HG03064 (cell line): Measurements from ENCODE around the gene C2CD4C.
"Not testable (repeated sequence)": the region's sequence is repeated elsewhere in the genome, so short reads cannot be mapped to it uniquely, and the experiment has no call there.

Experiments
- ATAC-seq: cut with Tn5 transposase; IDR thresholded peaks from one replicate; pipeline ENCODE4 v1.9.1; 2021; ENCODE audit warnings: low read depth; ENCODE audit not compliant: unreplicated experiment

The C2CD4C gene

DNA sequence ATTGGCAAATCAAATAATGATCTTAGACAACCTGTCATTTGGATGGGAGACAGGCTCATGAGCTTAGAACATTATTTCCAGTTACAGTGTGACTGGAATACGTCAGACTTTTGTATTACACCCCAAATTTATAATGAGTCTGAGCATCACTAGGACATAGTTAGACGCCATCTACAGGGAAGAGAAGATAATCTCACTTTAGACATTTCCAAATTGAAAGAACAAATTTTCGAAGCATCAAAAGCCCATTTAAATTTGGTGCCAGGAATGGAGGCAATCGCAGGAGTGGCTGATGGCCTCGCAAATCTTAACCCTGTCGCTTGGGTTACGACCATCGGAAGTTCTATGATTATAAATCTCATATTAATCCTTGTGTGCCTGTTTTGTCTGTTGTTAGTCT is 22.8 kb downstream of the C2CD4C start:
- not testable (repeated sequence) for ATAC-seq

DNA sequence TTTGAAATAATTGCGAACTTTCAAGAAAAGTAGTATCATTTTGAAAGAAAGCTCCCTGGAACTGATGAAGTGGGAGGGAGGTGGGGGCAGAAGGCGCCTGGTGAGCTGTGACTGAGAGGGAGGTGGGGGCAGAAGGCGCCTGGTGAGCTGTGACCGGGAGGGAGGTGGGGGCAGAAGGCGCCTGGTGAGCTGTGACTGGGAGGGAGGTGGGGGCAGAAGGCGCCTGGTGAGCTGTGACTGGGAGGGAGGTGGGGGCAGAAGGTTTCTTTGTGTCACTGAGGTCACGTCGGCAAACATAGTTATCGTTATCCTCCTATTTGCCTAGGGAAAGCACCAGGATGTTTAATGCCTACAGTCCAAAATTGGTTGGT is 24.2 kb downstream of the C2CD4C start:
- no peak for ATAC-seq

DNA sequence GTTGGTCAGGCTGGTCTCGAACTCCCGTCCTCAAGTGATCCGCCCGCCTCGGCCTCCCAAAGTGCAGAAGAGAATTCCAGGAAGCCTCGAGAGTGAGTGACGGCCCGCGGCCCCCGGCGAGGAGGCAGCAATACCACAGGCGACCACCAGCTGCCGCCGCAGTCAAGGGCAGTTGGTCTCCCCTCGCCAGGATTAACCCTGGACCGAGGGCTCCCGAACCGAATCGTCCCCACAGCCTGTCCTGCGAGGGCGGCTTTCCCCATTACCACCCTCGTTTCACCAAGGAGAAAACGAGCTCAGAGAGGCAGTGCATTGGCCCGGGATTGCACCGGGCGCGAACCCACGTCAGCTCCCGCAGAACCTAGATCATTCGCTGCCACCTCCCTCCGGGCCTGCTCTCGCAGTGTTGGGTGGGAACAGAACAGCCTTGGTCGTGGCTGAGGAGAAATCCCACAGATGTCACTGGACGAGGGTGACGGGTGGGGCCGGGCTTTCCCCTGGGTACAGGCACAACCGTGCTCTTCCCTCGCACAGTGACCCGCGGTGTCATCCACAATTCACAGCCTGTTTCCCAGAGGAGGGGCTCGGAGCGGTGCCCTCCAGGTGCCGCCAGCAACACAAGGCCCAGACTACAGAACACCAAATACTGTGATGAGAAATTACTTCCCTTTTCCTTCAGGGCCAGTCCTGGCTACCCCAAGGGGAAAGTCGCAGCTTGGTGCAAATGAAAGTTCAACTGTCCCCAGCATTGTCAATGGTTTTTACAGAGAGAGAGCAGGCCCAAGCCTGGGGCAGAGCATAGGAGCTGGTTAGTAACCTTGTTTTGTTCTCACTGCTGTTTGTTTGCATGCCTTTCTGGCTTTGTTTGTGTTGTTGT is 24.8 kb downstream of the C2CD4C start:
- no peak for ATAC-seq

DNA sequence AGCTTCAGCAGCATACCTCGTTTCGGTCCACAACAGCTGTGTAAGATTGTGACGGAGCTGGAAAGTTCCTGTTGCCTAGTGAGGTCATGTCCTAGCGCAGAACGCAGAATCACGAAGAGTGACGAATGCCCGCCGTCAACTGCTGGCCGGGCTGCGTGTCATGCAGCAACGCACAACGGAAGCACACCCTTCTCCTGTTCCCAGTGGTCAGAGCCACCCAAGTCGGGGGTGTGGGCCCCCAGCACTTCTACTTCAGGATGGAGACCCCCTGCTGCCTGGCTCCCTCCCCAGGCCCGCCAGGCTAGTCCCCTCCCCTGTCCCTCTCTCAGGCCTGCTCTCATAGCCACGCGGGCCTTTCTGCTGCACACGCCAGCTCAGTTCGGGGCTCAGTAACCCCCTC is 25.9 kb downstream of the C2CD4C start:
- ATAC-seq, result no peak

DNA sequence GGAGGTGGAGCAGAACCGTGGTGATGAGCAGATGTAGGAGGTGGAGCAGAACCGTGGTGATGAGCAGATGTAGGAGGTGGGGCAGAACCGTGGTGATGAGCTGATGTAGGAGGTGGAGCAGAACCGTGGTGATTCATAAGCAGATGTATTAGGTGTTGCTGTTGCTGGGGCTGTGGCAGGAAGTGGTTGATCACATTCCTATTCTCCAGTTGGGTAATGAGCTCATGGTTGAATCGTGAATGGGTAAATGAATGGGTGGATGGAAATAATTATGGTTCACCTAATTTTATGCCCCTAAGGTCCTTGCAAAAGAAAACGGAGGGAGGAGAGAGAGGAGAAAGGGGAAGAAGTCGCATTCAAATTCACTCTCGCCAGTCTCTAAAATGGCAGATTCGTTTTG is 26.4 kb downstream of the C2CD4C start:
- not testable (repeated sequence) for ATAC-seq

DNA sequence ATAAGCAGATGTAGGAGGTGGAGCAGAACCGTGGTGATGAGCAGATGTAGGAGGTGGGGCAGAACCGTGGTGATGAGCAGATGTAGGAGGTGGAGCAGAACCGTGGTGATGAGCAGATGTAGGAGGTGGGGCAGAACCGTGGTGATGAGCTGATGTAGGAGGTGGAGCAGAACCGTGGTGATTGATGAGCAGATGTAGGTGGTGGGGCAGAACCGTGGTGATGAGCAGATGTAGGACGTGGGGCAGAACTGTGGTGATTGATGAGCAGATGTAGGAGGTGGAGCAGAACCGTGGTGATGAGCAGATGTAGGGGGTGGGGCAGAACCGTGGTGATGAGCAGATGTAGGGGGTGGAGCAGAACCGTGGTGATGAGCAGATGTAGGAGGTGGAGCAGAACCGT is 27.0 kb downstream of the C2CD4C start:
- ATAC-seq, result not testable (repeated sequence)

DNA sequence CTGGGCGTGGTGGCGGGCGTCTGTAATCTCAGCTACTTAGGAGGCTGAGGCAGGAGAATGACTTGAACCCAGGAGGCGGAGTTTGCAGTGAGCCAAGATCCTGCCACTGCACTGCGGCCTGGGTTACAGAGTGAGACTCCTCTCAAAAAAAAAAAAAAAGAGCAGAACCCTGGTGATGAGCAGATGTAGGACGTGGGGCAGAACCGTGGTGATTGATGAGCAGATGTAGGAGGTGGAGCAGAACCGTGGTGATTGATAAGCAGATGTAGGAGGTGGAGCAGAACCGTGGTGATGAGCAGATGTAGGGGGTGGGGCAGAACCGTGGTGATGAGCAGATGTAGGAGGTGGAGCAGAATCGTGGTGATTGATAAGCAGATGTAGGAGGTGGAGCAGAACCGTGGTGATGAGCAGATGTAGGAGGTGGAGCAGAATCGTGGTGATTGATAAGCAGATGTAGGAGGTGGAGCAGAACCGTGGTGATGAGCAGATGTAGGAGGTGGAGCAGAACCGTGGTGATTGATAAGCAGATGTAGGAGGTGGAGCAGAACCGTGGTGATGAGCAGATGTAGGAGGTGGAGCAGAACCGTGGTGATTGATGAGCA is 28.2 kb downstream of the C2CD4C start:
- not testable (repeated sequence) for ATAC-seq

DNA sequence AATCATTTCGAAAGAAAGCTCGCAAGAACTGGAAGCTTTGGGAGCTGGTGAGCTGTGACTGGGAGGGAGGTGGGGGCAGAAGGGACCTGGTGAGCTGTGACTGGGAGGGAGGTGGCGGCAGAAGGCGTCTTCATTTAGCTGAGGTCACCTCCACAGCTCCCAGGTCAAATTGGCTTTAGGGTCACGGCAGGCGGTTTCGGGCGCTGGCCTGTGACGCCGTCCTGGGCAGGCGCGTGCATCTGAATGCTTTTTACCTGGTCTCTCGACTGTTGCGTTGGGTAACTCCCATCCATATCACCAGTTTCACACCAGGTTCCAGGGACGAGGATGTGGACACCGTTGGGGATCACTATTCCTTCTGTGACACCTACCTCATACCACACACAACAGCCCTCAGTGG is 29.2 kb downstream of the C2CD4C start:
- no peak for ATAC-seq

DNA sequence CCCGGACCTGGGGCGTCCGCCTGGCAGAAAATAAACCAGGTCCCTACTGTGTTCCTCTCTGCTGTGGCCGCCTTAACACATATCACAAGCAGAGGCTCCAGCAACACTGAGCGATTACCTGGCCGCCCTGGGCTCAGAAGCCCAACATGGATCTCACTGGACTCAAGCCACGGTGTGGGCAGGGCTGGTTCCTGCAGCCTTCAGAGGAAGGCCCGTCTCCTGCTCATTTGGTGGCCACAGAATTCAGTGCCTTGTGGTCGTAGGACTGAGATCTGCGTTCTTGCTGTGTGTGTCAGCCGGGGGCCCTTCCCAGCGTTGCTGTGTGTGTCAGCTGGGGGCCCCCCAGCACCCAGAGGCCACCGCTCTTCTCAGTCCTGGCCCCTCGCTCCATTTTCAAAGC is 30.2 kb downstream of the C2CD4C start:
- ATAC-seq, result no peak

DNA sequence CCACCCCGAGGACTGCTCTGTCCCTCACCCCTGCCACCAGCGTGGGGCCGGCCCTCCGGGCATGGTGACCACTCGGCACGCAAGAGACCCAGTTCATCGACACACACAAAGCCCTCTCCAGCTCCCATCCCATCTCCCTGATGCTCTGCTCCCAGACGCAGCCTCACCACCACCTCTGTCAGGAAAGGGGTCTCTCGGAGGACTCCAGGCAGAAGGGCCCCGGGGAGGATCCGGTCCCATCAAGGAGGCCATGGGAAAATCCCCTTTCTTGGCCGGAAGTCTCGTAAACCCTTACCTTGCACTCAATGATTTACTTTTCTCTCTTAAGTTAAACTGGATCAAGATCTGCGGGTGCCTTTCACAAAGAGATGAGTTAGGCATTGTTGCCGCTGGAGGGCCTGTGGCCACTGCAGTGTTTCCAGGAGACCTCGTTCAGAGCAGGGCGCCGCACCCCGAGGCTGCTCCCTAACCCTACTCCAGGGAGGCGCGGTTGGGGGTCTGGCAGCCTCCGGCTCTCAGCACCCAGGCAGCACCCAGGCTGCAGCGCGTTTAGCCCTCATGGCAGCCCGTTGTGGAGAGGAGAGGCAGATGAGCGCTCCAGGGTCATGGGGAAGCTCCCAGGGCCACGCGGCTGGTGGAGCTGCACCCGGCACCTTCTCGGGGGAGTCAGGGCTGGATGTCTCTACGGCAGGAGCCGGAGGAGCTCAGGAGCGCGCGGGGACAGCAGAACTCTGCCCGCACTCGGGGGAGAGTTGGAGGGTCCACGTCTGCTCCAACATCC is 31.0 kb downstream of the C2CD4C start:
- no peak for ATAC-seq

DNA sequence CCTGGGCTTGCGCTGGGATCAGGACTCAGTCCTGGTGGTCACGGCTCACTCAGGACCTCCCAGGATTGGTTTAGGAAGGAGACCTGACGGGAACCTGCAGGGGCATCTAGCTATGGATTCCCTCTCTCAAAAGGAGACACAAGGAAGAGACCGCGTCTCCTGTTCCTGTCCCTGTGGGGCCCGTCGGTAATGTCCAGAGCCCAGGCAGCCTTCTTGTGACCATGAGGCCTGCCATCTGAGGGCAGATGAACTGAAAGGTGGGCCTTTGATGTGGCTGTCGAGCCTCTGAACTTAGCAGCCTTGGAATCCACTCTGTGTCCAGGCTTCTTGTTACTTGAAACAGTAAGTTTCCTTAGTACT is 32.9 kb downstream of the C2CD4C start:
- no peak for ATAC-seq

DNA sequence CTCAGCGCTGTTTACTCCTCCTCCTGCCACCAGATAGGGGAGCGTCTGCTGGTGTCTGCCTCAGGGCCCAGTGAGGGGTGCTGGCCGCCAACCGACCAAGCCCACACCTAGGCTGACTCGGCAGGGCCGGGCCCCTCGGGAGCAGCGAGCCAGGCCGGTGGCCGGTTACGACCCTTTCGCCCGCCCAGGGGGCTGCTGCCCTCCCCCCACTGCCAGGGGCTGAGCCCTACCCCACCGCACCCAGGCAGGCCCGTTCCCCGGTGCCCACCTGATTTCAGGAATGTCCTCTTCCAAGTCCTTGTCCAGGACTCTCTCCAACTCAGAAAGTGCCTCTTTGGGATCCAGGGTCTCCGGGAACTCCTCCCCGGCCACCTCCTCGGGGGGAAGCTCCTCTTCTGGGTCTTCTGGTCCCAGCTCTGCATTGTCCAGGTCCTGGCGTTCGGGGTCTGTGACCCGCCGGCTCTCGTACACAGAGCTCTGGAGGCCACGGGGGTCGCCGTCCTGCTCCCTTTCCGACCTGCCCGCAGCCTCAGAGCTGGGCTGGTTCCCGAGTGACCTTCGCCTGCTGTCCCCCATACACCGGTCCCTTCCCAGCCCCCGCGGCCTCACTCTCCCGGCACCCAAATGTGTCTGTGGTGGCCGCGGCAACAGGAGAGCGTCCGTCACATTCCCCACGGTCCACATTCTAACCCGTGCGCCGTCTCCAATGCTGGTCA is 33.4 kb downstream of the C2CD4C start:
- no peak for ATAC-seq

DNA sequence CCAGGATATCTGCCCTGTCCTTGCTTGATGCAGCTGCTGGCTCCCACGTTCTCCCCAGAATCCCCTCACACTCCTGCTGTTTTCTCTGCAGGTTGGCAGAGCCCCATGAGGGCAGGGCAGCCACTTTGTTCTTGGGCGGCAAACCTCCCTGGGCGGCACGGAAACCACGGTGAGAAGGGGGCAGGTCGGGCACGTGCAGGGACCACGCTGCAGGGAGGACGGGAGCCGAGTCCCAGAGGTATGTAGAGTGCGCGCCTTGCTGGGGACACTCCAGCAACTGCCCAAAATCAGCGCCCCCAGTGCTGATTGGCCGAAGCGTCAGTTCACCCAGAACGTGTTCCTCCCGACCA is 34.1 kb downstream of the C2CD4C start:
- no peak for ATAC-seq

DNA sequence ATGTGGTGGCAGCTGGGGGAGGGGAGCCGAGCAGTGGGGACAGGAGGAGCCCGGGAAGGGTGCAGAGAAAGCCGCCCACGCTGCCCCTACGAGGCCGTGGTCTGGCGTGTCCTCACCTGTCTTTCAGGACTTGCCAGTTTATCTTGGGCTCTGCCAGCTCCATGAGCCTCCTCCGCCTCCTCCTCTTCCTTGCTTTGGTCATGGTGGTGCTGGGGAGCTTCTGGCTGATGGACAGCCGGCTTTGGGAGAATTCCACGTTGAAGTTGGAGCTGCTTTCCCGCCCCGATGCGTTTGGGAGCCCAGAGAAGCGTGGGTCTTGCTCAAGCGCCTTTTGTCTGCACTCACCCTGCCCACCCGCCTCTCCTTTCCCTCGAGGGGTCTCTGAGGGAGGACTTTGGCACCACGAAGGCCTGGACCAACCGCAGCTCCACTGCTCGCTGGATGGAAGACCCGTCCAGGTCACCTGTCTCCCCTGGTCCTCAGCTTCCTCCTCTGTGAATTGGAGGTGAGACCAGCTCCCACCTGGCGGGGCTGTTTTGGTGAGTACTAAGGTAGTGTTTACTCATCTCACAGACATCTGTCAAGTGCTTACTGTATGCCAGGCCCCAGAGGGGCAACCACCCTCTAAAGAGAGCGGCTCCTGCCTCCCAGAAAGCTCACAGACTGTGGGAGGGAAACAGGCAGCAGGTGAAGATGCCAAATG is 34.6 kb downstream of the C2CD4C start:
- no peak for ATAC-seq

DNA sequence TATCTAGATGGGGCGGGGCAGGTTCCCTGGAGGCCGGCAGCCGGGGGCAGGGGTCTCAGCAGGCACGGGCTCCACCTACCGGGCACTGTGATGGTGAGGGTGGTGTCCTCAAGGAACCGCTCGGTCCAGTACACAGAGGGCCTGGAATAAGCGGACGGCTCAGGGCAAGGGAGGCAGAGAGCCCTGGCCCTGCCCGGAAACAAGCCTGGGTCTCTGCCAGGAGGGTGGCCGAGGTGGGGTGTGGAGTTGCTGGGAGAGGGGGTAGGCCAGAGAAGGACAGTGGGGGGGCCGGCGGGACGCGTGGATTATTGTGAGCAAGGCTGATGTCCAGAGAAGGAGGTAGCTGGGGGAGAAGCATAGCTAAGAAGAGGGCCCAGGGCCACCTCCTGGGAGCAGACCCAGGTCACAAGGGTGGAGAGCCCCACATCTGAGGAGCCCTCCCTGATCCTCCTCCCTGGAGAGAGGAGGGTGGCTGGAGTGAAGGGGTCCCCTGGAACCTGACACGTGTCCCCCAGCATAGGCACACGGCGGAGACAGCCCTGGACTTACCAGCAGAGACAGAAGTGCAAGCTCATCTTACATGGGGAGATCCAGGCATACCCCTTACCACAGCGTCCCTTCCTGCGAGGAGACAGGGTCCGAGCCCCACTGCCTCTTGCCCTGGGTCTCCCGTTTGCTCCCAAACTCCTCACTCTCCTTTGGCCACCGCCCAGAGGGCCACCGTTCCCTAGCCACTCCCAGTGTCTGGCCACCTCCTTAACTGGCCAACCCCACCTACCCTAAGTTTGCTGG is 35.4 kb downstream of the C2CD4C start:
- ATAC-seq, result no peak

DNA sequence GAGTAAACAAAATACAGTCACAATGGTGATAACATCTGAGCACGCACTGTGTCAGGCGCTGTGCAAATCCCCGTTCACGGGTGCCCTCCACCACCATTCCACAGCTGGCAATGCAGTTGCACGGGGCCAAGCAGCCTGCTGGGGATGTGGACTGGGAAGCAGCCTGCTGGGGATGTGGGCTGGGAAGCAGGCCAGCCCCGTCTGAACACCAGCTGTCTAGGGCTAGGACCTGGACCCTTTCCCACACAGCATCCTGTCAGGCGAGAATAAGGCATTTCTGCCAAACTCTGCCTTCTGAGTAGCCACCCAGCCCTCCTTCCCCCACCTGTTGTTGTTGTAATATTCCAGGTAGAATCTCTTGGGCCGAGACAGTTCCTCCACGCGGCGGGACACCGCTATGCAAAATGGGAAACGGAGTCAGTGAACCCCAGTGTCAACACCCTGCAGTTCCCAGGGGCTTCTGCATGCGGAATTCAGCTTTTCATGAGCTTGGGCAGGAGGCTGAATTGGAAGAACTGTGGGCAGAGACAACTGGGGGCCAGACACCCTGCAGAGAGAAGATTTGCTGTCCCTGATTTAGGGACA is 36.5 kb downstream of the C2CD4C start:
- ATAC-seq, result no peak

DNA sequence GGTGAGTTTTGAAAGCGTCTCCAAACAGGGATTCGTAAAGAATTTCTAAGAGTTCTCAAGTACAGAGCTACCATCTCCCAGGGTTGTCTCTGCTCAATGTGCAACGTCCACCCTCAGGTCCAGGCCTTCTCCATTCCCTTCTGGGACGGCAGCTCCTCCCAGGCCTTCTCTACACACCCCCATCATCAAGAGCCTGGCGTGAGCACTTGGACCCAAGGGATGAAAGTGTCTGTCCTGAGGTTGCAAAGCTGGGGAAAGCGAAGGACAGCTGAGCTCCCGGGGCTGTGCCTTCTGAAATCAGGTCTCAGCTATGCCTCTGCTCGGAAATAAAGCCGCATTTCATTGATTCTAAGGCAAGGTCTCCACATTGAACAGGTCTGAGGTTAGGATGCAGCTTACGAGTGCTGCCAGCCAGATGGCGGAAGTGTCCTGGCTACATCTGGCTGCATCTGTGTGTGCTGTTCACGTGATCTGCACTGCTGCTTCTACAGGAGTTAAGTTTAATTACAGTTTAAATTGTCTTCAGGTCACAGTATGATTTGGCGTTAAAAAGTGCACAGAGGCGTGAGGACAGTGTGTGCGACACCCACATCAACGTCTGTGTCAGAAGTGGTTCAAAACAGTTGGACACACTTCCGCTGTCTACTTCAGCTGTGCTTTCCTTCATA is 37.3 kb downstream of the C2CD4C start:
- ATAC-seq, result no peak

DNA sequence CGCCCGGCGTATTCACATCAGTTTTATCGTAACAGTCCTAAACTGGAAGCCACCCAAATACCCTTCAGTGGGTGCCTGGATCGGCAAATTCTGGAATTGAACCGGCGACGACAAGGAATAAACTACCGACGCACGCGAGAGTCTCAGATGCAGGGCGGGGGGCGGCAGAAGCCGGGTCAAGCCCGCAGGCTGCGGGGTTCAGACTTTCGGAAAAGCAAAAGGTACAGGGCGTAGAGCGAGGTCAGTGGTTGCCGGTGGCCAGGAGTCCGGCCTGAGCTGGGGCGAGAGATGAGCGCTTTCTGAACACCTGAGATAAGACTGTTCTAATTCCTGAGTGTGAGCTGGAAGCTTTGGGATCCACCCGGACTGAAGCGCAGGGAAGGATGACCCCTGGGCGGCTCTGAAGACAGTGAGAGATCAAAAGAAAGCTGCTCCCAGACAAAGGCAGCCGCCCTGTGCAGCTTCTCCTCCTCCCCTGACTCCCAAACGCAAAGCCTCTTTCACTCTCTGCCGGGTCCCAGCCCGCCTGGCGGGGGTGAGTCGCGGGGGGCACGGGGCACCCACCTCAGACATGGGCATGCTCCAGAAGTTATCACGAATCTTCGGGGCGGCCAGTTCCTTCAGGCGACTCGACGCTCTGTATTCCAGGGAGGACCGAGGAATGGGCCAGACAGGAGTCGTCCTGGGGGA is 38.2 kb downstream of the C2CD4C start:
- ATAC-seq, result no peak
